OCI-LY1 (cell line): ENCODE measurements around the gene SCNN1G.

Experiments used
- H2AFZ ChIP-seq: fragments of 200-600 bp; sonication (generic), shearing (Covaris generic); 2 replicates; pipeline ENCODE4 v1.6.0; 2014; ENCODE audit warnings: antibody characterized with exemption, mild to moderate bottlenecking, low read length
- H3F3A ChIP-seq: fragments of 200-600 bp; sonication (generic), shearing (Covaris generic); 2 replicates; pipeline ENCODE4 v1.6.0; 2014; ENCODE audit warnings: mild to moderate bottlenecking, antibody characterized with exemption, low read length, moderate library complexity; ENCODE audit not compliant: insufficient read depth
- H3K27ac ChIP-seq: fragments of 200-600 bp; sonication (generic); 2 replicates; pipeline ENCODE4 v1.5.1; 2014; ENCODE audit warnings: low read length, mixed run types, mild to moderate bottlenecking, low read depth; ENCODE audit not compliant: poor library complexity, severe bottlenecking
- H3K27me3 ChIP-seq: fragments of 200-600 bp; sonication (generic); 2 replicates; pipeline ENCODE4 v1.6.0; 2014; ENCODE audit warnings: antibody characterized with exemption, mild to moderate bottlenecking, low read length, moderate library complexity; ENCODE audit not compliant: insufficient read depth
- H3K36me3 ChIP-seq: fragments of 200-600 bp; sonication (generic); 2 replicates; pipeline ENCODE4 v1.6.1; 2014; ENCODE audit warnings: mild to moderate bottlenecking, antibody characterized with exemption, low read length, moderate library complexity, mixed read lengths; ENCODE audit not compliant: insufficient read depth
- H3K4me1 ChIP-seq: fragments of 200-600 bp; sonication (generic); 2 replicates; pipeline ENCODE4 v1.5.1; 2014; ENCODE audit warnings: mild to moderate bottlenecking, low read length, moderate library complexity; ENCODE audit not compliant: insufficient read depth, severe bottlenecking
- H3K4me2 ChIP-seq: fragments of 200-600 bp; sonication (generic), shearing (Covaris generic); 2 replicates; pipeline ENCODE4 v1.6.1; 2014; ENCODE audit warnings: low read length
- H3K4me3 ChIP-seq: fragments of 200-600 bp; sonication (generic); 2 replicates; pipeline ENCODE4 v1.5.1; 2014; ENCODE audit warnings: low read length, low read depth, mild to moderate bottlenecking, mixed read lengths; ENCODE audit not compliant: poor library complexity, severe bottlenecking
- H3K79me2 ChIP-seq: fragments of 200-600 bp; shearing (Covaris generic); 2 replicates; pipeline ENCODE4 v1.6.1; 2016; ENCODE audit warnings: mixed run types, low read length, mixed read lengths; ENCODE audit not compliant: insufficient read depth
- H3K9ac ChIP-seq: fragments of 200-600 bp; sonication (generic), shearing (Covaris generic); 2 replicates; pipeline ENCODE4 v1.6.1; 2014; ENCODE audit warnings: mild to moderate bottlenecking, low read length, mixed read lengths
- H3K9me2 ChIP-seq: fragments of 200-600 bp; sonication (generic), shearing (Covaris generic); 2 replicates; pipeline ENCODE4 v1.6.1; 2014; ENCODE audit warnings: low read depth, mild to moderate bottlenecking, low read length, mixed read lengths
- H3K9me3 ChIP-seq: fragments of 200-600 bp; shearing (Covaris generic); 2 replicates; pipeline ENCODE4 v1.6.1; 2014; ENCODE audit warnings: low read length, mixed read lengths
- H4K20me1 ChIP-seq: fragments of 200-600 bp; sonication (generic), shearing (Covaris generic); 2 replicates; pipeline ENCODE4 v1.6.0; 2016; ENCODE audit warnings: mild to moderate bottlenecking, low read length; ENCODE audit not compliant: insufficient read depth
- EZH2 ChIP-seq: fragments of 200-600 bp; sonication (generic), shearing (Covaris generic); IDR thresholded peaks from 2 replicates; pipeline ENCODE4 v1.8.0; 2017; ENCODE audit warnings: borderline replicate concordance, mixed run types, mild to moderate bottlenecking, antibody characterized with exemption, low read length, moderate library complexity, mixed read lengths
- TF ChIP-seq, protein P1 (sequence below): fragments of 200-600 bp; sonication (generic), shearing (Covaris generic); IDR thresholded peaks from 2 replicates; pipeline ENCODE4 v1.5.1; 2017; ENCODE audit warnings: mild to moderate bottlenecking, antibody characterized with exemption, low read length, moderate library complexity, mixed read lengths

SCNN1G gene

DNA sequence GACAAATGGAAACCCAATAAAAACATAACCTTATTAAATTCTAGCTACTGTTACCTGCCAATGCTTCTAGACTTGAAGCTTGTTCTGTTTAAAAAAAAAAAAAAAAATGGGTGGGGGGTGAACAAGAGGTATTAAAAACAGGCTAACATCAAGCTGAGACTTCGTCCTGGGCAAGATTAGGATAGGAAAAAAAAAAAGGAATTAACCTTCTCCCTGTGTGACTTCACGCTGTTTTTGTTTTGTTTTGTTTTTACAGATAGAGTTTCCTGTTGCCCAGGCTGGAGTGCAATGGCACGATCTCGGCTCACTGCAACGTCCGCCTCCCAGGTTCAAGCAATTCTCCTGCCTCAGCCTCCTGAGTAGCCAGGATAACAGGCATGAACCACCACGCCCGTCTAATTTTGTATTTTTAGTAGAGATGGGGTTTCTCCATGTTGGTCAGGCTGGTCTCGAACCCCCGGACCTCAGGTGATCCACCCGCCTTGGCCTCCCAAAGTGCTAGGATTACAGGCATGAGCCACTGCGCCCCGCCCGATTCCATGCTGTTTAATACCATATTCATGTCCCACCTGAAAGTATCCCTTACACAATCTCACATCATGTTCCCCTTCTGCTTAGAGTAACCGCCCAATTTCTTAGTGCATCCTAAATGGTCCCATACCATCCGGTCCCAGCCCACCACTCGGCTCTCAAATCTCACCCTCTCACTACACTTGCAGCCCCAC is 35.5 kb upstream of the SCNN1G start:
- Histone ChIP-seq H3K4me1 (peaks cover 17% of the 10 kb centered on the region), H3K9ac (no peak overlapping the region), H3K27ac (no peak overlapping the region), H3K36me3 (no peaks in the 10 kb centered on the region), H3K4me3 (peak overlapping the region; percentile 64), H3K79me2 (peaks cover 6% of the 10 kb centered on the region; the same call in 1 of the 2 replicates), H4K20me1 (no peaks in the 10 kb centered on the region), H3K9me3 (no peaks in the 10 kb centered on the region), H3K9me2 (no peaks in the 10 kb centered on the region), H3F3A (no peaks in the 10 kb centered on the region), H3K4me2 (peak overlapping the region; percentile 84), H3K27me3 (no peaks in the 10 kb centered on the region), H2AFZ (no peak overlapping the region)
- no peak for TF ChIP-seq EZH2
- TF ChIP-seq, protein P1, sequence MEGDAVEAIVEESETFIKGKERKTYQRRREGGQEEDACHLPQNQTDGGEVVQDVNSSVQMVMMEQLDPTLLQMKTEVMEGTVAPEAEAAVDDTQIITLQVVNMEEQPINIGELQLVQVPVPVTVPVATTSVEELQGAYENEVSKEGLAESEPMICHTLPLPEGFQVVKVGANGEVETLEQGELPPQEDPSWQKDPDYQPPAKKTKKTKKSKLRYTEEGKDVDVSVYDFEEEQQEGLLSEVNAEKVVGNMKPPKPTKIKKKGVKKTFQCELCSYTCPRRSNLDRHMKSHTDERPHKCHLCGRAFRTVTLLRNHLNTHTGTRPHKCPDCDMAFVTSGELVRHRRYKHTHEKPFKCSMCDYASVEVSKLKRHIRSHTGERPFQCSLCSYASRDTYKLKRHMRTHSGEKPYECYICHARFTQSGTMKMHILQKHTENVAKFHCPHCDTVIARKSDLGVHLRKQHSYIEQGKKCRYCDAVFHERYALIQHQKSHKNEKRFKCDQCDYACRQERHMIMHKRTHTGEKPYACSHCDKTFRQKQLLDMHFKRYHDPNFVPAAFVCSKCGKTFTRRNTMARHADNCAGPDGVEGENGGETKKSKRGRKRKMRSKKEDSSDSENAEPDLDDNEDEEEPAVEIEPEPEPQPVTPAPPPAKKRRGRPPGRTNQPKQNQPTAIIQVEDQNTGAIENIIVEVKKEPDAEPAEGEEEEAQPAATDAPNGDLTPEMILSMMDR, result no peak

DNA sequence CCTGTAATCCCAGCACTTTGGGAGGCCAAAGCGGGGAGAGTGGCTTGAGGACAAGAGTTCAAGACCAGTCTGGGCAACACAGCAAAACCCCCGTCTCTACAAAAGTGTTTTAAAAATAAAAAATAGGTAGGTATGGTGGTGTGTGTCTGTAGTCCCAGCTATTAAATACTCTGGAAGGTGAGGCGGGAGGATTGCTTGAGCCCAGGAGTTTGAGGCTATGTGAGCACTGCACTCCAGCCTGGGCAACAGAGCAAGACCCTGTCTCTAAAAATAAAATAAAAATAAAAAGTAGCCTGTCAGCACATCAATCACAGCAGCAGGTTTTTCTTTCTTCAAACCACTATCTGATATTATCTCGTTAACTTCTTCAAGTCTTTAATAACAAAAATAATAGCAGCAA is 34.9 kb upstream of the SCNN1G start:
- TF ChIP-seq EZH2, result no peak
- TF ChIP-seq, protein P1, result no peak
- no peaks in the 10 kb centered on the region for H3K36me3 ChIP-seq
- peaks cover 17% of the 10 kb centered on the region for H3K4me1 ChIP-seq
- H3K79me2 ChIP-seq, result peaks cover 6% of the 10 kb centered on the region; the same call in 1 of the 2 replicates
- peak overlapping the region; percentile 64 for H3K4me3 ChIP-seq
- no peak overlapping the region for H2AFZ ChIP-seq
- H3K4me2 ChIP-seq, result peak overlapping the region; percentile 84
- no peaks in the 10 kb centered on the region for H3K9me2 ChIP-seq
- no peaks in the 10 kb centered on the region for H3F3A ChIP-seq
- no peaks in the 10 kb centered on the region for H4K20me1 ChIP-seq
- H3K9ac ChIP-seq, result peak overlapping the region; percentile 62
- no peak overlapping the region for H3K27ac ChIP-seq
- no peaks in the 10 kb centered on the region for H3K27me3 ChIP-seq
- no peaks in the 10 kb centered on the region for H3K9me3 ChIP-seq

DNA sequence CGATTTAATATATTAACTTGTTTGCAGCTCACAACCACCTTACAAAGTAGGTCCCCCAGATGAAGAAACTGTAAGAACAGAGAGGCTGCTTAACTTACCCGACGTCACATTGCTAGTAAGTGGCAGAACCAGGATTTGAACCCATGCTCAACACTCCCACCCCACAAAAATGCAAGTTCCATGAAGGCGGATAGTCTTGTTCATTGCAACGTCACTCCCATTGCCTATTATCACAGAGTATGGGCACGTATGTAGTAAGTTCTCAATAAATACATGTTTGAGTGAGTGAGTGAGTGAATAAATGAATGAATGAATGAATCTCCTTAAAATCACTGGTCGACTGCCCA is 34.4 kb upstream of the SCNN1G start:
- no peak overlapping the region for H2AFZ ChIP-seq
- H3K4me1 ChIP-seq, result peaks cover 17% of the 10 kb centered on the region
- TF ChIP-seq, protein P1, result no peak
- TF ChIP-seq EZH2, result no peak
- H3K27me3 ChIP-seq, result no peaks in the 10 kb centered on the region
- no peaks in the 10 kb centered on the region for H3K9me3 ChIP-seq
- H3F3A ChIP-seq, result no peaks in the 10 kb centered on the region
- no peaks in the 10 kb centered on the region for H3K36me3 ChIP-seq
- H3K27ac ChIP-seq, result no peak overlapping the region
- H3K9me2 ChIP-seq, result no peaks in the 10 kb centered on the region
- H3K9ac ChIP-seq, result peak overlapping the region; percentile 62
- H3K4me2 ChIP-seq, result peak overlapping the region; percentile 84
- H4K20me1 ChIP-seq, result no peaks in the 10 kb centered on the region
- peak overlapping the region; percentile 64 for H3K4me3 ChIP-seq
- H3K79me2 ChIP-seq, result peaks cover 6% of the 10 kb centered on the region; the same call in 1 of the 2 replicates
